DOHH2 (cell line): ENCODE results near the gene ELOVL5.

Source experiments
- CTCF ChIP-seq: fragments of 200-600 bp; sonication (generic); IDR thresholded peaks from one replicate; pipeline ENCODE4 v1.5.1; 2014; ENCODE audit warnings: antibody characterized with exemption, mild to moderate bottlenecking, low read depth, low read length; ENCODE audit not compliant: poor library complexity, severe bottlenecking
- EZH2phosphoT487 ChIP-seq: fragments of 200-600 bp; sonication (generic); IDR thresholded peaks from 2 replicates; pipeline ENCODE4 v1.6.1; 2017; ENCODE audit warnings: borderline replicate concordance, mild to moderate bottlenecking, antibody characterized with exemption, low read length, moderate library complexity, mixed read lengths

- TF ChIP-seq EZH2phosphoT487 (no peak), CTCF (no peak)
These were observed at the start of gene ELOVL5 for GRCh38 chr6:53348371-53349208.
